SK-N-SH treated with all-trans-retinoic acid at 6 μM for 48 hours (cell line): ENCODE measurements around the gene SEZ6L.

Experiments
- ATAC-seq: fragments of 200-7000 bp; cut with Tn5 transposase; 3 replicates; pipeline ENCODE4 v1.9.1; 2020; ENCODE audit warnings: mild to moderate bottlenecking, moderate library complexity
- ARNTL ChIP-seq: fragments of 450-650 bp; formaldehyde crosslinking; IDR thresholded peaks from 2 replicates; pipeline ENCODE4 v1.5.0; 2020; ENCODE audit warnings: low read depth, mild to moderate bottlenecking, moderate library complexity, borderline replicate concordance
- CSDC2 ChIP-seq: fragments of 250-450 bp; sonication (Bioruptor Pico); IDR thresholded peaks from 2 replicates; pipeline ENCODE4 v1.5.0; 2020; ENCODE audit warnings: mild to moderate bottlenecking, moderate library complexity
- GLIS3 ChIP-seq: fragments of 250-450 bp; sonication (Bioruptor Pico); IDR thresholded peaks from 2 replicates; pipeline ENCODE4 v1.5.0; 2020; ENCODE audit warnings: mild to moderate bottlenecking, moderate library complexity
- ISL1 ChIP-seq: fragments of 250-450 bp; sonication (Bioruptor Pico); IDR thresholded peaks from 2 replicates; pipeline ENCODE4 v2.1.2; 2022; ENCODE audit warnings: mild to moderate bottlenecking, moderate library complexity
- OSR1 ChIP-seq: fragments of 250-450 bp; sonication (Bioruptor Pico); IDR thresholded peaks from 2 replicates; pipeline ENCODE4 v1.8.0; 2022; ENCODE audit warnings: moderate library complexity, mild to moderate bottlenecking, inconsistent platforms
- PPARA ChIP-seq: fragments of 250-450 bp; sonication (Bioruptor Pico); IDR thresholded peaks from 2 replicates; pipeline ENCODE4 v1.5.0; 2020; ENCODE audit warnings: mild to moderate bottlenecking, borderline replicate concordance
- SNAI2 ChIP-seq: fragments of 250-450 bp; sonication (Bioruptor Pico); IDR thresholded peaks from 2 replicates; pipeline ENCODE4 v1.5.0; 2020; ENCODE audit warnings: mild to moderate bottlenecking, moderate library complexity
- TCF4 ChIP-seq: fragments of 250-450 bp; sonication (Bioruptor Pico); IDR thresholded peaks from 2 replicates; pipeline ENCODE4 v1.8.0; 2021; ENCODE audit warnings: mild to moderate bottlenecking, moderate library complexity, borderline replicate concordance
- TOX ChIP-seq: fragments of 250-450 bp; sonication (Bioruptor Pico); IDR thresholded peaks from 2 replicates; pipeline ENCODE4 v1.8.0; 2021; ENCODE audit warnings: mild to moderate bottlenecking, moderate library complexity, borderline replicate concordance
- ZC3H10 ChIP-seq: fragments of 250-450 bp; sonication (Bioruptor Pico); IDR thresholded peaks from 2 replicates; pipeline ENCODE4 v1.5.1; 2021; ENCODE audit warnings: mild to moderate bottlenecking, moderate library complexity
- ZFP3 ChIP-seq: fragments of 250-450 bp; sonication (Bioruptor Pico); IDR thresholded peaks from 2 replicates; pipeline ENCODE4 v1.5.0; 2020; ENCODE audit warnings: mild to moderate bottlenecking, moderate library complexity
- ZFP30 ChIP-seq: fragments of 450-650 bp; formaldehyde crosslinking; IDR thresholded peaks from 2 replicates; pipeline ENCODE4 v1.5.0; 2022; ENCODE audit warnings: mild to moderate bottlenecking, moderate library complexity
- ZNF565 ChIP-seq: fragments of 450-650 bp; formaldehyde crosslinking; conservative IDR thresholded peaks from 2 replicates; pipeline ENCODE4 v1.5.0; 2020; ENCODE audit warnings: low read depth, mild to moderate bottlenecking, moderate library complexity
- ZNF70 ChIP-seq: fragments of 450-650 bp; formaldehyde crosslinking; IDR thresholded peaks from 2 replicates; pipeline ENCODE4 v1.5.0; 2020; ENCODE audit warnings: mild to moderate bottlenecking, moderate library complexity
- ZNF8 ChIP-seq: fragments of 450-650 bp; formaldehyde crosslinking; IDR thresholded peaks from 2 replicates; pipeline ENCODE4 v1.5.0; 2020; ENCODE audit warnings: mild to moderate bottlenecking, moderate library complexity
- TF ChIP-seq, protein P1 (sequence below): fragments of 250-450 bp; sonication (Bioruptor Pico); IDR thresholded peaks from 2 replicates; pipeline ENCODE4 v1.8.0; 2021; ENCODE audit warnings: low read depth, mild to moderate bottlenecking, moderate library complexity, borderline replicate concordance
- TF ChIP-seq, protein P2 (sequence below): fragments of 250-450 bp; sonication (Bioruptor Pico); IDR thresholded peaks from 2 replicates; pipeline ENCODE4 v1.5.1; 2020; ENCODE audit warnings: low read depth, mild to moderate bottlenecking, moderate library complexity
- TF ChIP-seq, protein P3 (sequence below): fragments of 250-450 bp; sonication (Bioruptor Pico); IDR thresholded peaks from 2 replicates; pipeline ENCODE4 v1.5.1; 2021; ENCODE audit warnings: mild to moderate bottlenecking, moderate library complexity
- TF ChIP-seq, protein P4 (sequence below): fragments of 250-450 bp; sonication (Bioruptor Pico); IDR thresholded peaks from 2 replicates; pipeline ENCODE4 v1.8.0; 2020; ENCODE audit warnings: mild to moderate bottlenecking, moderate library complexity, borderline replicate concordance
- TF ChIP-seq, protein P5 (sequence below): fragments of 250-450 bp; sonication (Bioruptor Pico); IDR thresholded peaks from 2 replicates; pipeline ENCODE4 v1.5.0; 2020; ENCODE audit warnings: mild to moderate bottlenecking, moderate library complexity

The SEZ6L gene

DNA sequence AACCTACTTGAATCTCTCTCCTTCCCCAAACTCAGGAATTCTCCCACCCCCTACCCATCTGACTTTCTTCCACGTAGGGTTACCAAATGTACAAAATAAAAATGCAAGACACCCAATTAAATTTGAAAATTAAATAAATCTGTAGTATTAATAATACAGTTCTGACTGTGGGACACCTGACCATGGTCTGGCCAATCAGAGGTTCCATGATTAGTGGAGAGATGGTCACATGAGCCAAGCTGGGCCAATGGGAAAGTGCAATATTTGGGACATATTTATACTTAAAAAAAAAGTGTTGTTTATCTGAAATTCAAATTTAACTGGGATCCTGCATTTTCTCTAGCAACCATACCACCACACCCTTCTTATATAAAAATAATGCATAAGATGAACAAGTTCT lies 230.0 kb downstream of the SEZ6L start:
- TF ChIP-seq GLIS3 (no peak), PPARA (CRISPR knock-in tag) (no peak), ISL1 (CRISPR knock-in tag) (no peak), TCF4 (CRISPR knock-in tag) (no peak), ZC3H10 (CRISPR knock-in tag) (no peak), ZNF8 (CRISPR knock-in tag) (no peak), ZFP30 (CRISPR knock-in tag) (no peak), ARNTL (no peak), ZFP3 (CRISPR knock-in tag) (no peak), SNAI2 (CRISPR knock-in tag) (no peak), ZNF565 (CRISPR knock-in tag) (no peak)
- TF ChIP-seq, protein P1, sequence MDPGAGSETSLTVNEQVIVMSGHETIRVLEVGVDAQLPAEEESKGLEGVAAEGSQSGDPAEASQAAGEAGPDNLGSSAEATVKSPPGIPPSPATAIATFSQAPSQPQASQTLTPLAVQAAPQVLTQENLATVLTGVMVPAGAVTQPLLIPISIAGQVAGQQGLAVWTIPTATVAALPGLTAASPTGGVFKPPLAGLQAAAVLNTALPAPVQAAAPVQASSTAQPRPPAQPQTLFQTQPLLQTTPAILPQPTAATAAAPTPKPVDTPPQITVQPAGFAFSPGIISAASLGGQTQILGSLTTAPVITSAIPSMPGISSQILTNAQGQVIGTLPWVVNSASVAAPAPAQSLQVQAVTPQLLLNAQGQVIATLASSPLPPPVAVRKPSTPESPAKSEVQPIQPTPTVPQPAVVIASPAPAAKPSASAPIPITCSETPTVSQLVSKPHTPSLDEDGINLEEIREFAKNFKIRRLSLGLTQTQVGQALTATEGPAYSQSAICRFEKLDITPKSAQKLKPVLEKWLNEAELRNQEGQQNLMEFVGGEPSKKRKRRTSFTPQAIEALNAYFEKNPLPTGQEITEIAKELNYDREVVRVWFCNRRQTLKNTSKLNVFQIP (CRISPR knock-in tag), result no peak
- TF ChIP-seq, protein P2, sequence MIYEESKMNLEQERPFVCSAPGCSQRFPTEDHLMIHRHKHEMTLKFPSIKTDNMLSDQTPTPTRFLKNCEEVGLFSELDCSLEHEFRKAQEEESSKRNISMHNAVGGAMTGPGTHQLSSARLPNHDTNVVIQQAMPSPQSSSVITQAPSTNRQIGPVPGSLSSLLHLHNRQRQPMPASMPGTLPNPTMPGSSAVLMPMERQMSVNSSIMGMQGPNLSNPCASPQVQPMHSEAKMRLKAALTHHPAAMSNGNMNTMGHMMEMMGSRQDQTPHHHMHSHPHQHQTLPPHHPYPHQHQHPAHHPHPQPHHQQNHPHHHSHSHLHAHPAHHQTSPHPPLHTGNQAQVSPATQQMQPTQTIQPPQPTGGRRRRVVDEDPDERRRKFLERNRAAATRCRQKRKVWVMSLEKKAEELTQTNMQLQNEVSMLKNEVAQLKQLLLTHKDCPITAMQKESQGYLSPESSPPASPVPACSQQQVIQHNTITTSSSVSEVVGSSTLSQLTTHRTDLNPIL (CRISPR knock-in tag), result no peak
- TF ChIP-seq, protein P3, sequence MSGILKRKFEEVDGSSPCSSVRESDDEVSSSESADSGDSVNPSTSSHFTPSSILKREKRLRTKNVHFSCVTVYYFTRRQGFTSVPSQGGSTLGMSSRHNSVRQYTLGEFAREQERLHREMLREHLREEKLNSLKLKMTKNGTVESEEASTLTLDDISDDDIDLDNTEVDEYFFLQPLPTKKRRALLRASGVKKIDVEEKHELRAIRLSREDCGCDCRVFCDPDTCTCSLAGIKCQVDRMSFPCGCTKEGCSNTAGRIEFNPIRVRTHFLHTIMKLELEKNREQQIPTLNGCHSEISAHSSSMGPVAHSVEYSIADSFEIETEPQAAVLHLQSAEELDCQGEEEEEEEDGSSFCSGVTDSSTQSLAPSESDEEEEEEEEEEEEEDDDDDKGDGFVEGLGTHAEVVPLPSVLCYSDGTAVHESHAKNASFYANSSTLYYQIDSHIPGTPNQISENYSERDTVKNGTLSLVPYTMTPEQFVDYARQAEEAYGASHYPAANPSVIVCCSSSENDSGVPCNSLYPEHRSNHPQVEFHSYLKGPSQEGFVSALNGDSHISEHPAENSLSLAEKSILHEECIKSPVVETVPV (CRISPR knock-in tag), result no peak
- TF ChIP-seq, protein P4, sequence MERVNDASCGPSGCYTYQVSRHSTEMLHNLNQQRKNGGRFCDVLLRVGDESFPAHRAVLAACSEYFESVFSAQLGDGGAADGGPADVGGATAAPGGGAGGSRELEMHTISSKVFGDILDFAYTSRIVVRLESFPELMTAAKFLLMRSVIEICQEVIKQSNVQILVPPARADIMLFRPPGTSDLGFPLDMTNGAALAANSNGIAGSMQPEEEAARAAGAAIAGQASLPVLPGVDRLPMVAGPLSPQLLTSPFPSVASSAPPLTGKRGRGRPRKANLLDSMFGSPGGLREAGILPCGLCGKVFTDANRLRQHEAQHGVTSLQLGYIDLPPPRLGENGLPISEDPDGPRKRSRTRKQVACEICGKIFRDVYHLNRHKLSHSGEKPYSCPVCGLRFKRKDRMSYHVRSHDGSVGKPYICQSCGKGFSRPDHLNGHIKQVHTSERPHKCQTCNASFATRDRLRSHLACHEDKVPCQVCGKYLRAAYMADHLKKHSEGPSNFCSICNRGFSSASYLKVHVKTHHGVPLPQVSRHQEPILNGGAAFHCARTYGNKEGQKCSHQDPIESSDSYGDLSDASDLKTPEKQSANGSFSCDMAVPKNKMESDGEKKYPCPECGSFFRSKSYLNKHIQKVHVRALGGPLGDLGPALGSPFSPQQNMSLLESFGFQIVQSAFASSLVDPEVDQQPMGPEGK, result no peak
- ATAC-seq, result peak; percentile 61; the same call in 2 of the 3 replicates

DNA sequence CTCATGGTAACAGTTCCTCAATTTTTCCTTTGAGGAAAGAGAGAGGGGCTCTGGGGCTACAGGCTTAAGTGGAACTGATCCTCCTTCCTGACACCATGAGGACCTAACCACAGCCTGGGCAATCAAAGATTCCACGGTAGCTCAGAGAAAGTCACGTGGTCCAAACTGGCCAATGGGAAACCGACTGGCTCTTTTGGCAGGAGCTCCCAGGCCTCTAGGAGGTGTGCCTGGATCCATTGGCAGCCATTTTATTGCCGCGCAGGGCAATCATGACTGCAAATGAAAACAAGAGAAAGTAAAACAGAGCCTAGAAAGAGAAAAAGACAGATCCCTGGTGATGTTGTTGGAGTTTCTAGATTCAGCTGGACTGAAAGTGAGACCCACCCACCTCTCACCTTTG lies 232.5 kb downstream of the SEZ6L start:
- no peak for ATAC-seq
- TF ChIP-seq GLIS3, result no peak
- no peak for TF ChIP-seq CSDC2 (CRISPR knock-in tag)
- TF ChIP-seq OSR1 (CRISPR knock-in tag), result no peak
- TF ChIP-seq SNAI2 (CRISPR knock-in tag), result no peak
- TF ChIP-seq, protein P3 (CRISPR knock-in tag), result no peak
- TF ChIP-seq, protein P1 (CRISPR knock-in tag), result no peak
- TF ChIP-seq ARNTL, result no peak

DNA sequence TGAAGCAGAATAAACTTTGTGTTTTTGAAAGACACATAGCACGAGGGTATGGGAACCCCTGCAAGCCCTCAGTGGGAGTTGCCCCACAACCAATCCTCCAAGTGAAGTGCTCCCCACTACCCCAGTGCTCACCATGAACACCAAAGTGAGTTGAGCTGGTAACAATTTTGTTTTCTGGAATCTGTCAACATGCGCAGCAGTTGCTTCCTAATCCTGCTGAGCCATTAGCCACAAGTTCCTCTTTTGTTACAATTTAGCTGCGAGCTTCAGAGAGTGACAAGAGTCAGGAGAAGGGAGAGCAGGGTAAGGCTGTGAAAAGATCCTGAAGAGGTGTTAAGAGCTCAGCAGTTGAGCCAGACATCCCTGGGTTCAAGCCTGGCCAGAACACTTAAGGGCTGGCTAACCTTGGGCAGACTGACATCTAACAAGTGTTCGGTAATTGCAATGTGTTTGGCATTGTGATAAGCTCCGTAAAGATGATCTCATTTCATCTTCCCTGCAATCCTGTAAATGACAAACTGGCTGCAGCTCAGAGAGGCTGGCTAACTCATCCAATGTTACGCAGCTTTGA lies 235.7 kb downstream of the SEZ6L start:
- no peak for ATAC-seq
- TF ChIP-seq TOX (CRISPR knock-in tag) (no peak), ZNF70 (CRISPR knock-in tag) (no peak), ZNF8 (CRISPR knock-in tag) (no peak)
- TF ChIP-seq, protein P5, sequence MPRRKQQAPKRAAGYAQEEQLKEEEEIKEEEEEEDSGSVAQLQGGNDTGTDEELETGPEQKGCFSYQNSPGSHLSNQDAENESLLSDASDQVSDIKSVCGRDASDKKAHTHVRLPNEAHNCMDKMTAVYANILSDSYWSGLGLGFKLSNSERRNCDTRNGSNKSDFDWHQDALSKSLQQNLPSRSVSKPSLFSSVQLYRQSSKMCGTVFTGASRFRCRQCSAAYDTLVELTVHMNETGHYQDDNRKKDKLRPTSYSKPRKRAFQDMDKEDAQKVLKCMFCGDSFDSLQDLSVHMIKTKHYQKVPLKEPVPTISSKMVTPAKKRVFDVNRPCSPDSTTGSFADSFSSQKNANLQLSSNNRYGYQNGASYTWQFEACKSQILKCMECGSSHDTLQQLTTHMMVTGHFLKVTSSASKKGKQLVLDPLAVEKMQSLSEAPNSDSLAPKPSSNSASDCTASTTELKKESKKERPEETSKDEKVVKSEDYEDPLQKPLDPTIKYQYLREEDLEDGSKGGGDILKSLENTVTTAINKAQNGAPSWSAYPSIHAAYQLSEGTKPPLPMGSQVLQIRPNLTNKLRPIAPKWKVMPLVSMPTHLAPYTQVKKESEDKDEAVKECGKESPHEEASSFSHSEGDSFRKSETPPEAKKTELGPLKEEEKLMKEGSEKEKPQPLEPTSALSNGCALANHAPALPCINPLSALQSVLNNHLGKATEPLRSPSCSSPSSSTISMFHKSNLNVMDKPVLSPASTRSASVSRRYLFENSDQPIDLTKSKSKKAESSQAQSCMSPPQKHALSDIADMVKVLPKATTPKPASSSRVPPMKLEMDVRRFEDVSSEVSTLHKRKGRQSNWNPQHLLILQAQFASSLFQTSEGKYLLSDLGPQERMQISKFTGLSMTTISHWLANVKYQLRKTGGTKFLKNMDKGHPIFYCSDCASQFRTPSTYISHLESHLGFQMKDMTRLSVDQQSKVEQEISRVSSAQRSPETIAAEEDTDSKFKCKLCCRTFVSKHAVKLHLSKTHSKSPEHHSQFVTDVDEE (CRISPR knock-in tag), result no peak
- TF ChIP-seq, protein P3 (CRISPR knock-in tag), result no peak
- TF ChIP-seq, protein P4, result no peak
